Fibroblast of mammary gland (primary cell): ENCODE results near the gene MYL6B.
A peak's percentile ranks its signal among the peaks of the same experiment; 100 is the strongest.

Experiments used
- DNase-seq: peaks from one replicate; pipeline ENCODE4 v3.0.0-alpha.2; 2010; ENCODE audit warnings: low read depth
- H3K4me3 ChIP-seq: 2 replicates; pipeline ENCODE4 v1.5.1; 2011; ENCODE audit warnings: low read depth, mild to moderate bottlenecking, low read length, moderate library complexity; ENCODE audit not compliant: control insufficient read depth
- CTCF ChIP-seq: conservative IDR thresholded peaks from 2 replicates; pipeline ENCODE4 v1.5.1; 2011; ENCODE audit warnings: low read depth, low read length, inconsistent platforms; ENCODE audit not compliant: control insufficient read depth, insufficient read depth

The MYL6B gene

GRCh38 chr12:56158029-56158925 lies 5.9 kb downstream of the MYL6B start, which contains the start of gene MYL6:
MYL6 (plus strand) TSS chr12:56158359; CDS start chr12:56158402, 43 bp downstream.
- no peak for TF ChIP-seq CTCF

GRCh38 chr12:56158926-56159461 lies 6.6 kb downstream of the MYL6B start:
- DNase-seq, result peak; percentile 58
- TF ChIP-seq CTCF, result no peak
- H3K4me3 ChIP-seq, result peak overlapping the region; percentile 100

More at GRCh38 chr12:56158029-56158925, 5.9 kb downstream of the MYL6B start, which contains the start of gene MYL6:
- DNase-seq, result peak; percentile 99
- peak within 1 kb of the TSS; percentile 100 for H3K4me3 ChIP-seq

GRCh38 chr12:56159482-56160192 lies 7.2 kb downstream of the MYL6B start:
- TF ChIP-seq CTCF, result no peak
- no peak for DNase-seq
- H3K4me3 ChIP-seq, result peak overlapping the region; percentile 100

- peak overlapping the region; percentile 100 for H3K4me3 ChIP-seq
- peak; percentile 54 for DNase-seq
- TF ChIP-seq CTCF, result no peak
Observed at GRCh38 chr12:56160193-56160763, 7.9 kb downstream of the MYL6B start.

GRCh38 chr12:56160894-56161689 lies 8.7 kb downstream of the MYL6B start:
- peak overlapping the region; percentile 100 for H3K4me3 ChIP-seq
- no peak for DNase-seq
- no peak for TF ChIP-seq CTCF
